Gastrocnemius medialis (tissue), 4 donors: ENCODE measurements around the gene MRPL18. TPM values are rescaled to one million over a fixed set of nuclear protein-coding genes. Genes with fewer than 3 reads are reported as not detected.

Experiments
- ATAC-seq, 2 donors: fragments of 150-250 bp; one replicate each; pipeline ENCODE4 v1.9.1; 2016
- DNase-seq, 2 donors: peaks; one replicate each; pipeline ENCODE4 v3.0.0-alpha.2; 2019
- H3K27ac ChIP-seq, 4 donors: fragments of 200-600 bp; sonication (generic); 1 replicate in 1 of 4; 2 replicates in 3 of 4; pipeline ENCODE4 v1.5.1; 2016 to 2018; ENCODE audit warnings: mild to moderate bottlenecking in 2 of 4, moderate library complexity in 1 of 4
- H3K27me3 ChIP-seq, 3 donors: fragments of 200-600 bp; sonication (generic) in 2 of 3; 1 replicate in 1 of 3; 2 replicates in 2 of 3; pipeline versions ENCODE4 v1.5.1 to v1.6.0; 2016 to 2019; ENCODE audit warnings: mild to moderate bottlenecking in 1 of 3, moderate library complexity in 1 of 3
- H3K36me3 ChIP-seq, 2 donors: fragments of 200-600 bp; sonication (generic) in 1 of 2; one replicate each; pipeline ENCODE4 v1.5.1; 2017 to 2018
- H3K4me1 ChIP-seq, 2 donors: fragments of 200-600 bp; sonication (generic) in 1 of 2; one replicate each; pipeline ENCODE4 v1.5.1; 2016 to 2017; ENCODE audit warnings: mild to moderate bottlenecking in 2 of 2
- H3K4me3 ChIP-seq, 4 donors: fragments of 200-600 bp; sonication (generic) in 3 of 4; 1 replicate in 1 of 4; 2 replicates in 3 of 4; pipeline ENCODE4 v1.5.1; 2016 to 2019; ENCODE audit warnings: mild to moderate bottlenecking in 2 of 4
- H3K9me3 ChIP-seq, 3 donors: fragments of 200-600 bp; sonication (generic) in 2 of 3; 1 replicate in 1 of 3; 2 replicates in 2 of 3; pipeline ENCODE4 v1.5.1; 2016 to 2019
- POLR2A ChIP-seq, 2 donors: fragments of 450-650 bp; IDR thresholded peaks; one replicate each; pipeline ENCODE4 v1.6.1; 2017; ENCODE audit warnings: antibody characterized with exemption in 2 of 2, mild to moderate bottlenecking in 2 of 2, moderate library complexity in 2 of 2
- in situ Hi-C, 4 donors: fragments of 200-750 bp; cut with MboI; loops; one replicate each; pipeline versions ENCODE4 v1.15.0 to v1.8.0; 2017; ENCODE audit warnings: low sequenced_read_pairs in 4 of 4
- intact Hi-C: fragments of 100-400 bp; cut with DNase I; formaldehyde crosslinking; loops from one replicate; pipeline ENCODE4 v1.15.1; 2023; ENCODE audit warnings: low total_unique reads
- total RNA-seq, 4 donors: library from RNA; depleted of rRNA; stranded (reverse); fragments of >200 nt; gene quantifications; one replicate each; pipeline versions ENCODE4 v1.1.0 to v1.2.3, GENCODE V29; 2016
- TF ChIP-seq, protein P1 (sequence below), 5 experiments: fragments of 450-650 bp in 3 of 5; fragments of 200-600 bp in 2 of 5; sonication (generic) in 2 of 5; IDR thresholded peaks in 4 of 5; conservative IDR thresholded peaks in 1 of 5; 1 replicate in 4 of 5; 2 replicates in 1 of 5; pipeline ENCODE4 v1.5.1; 2016 to 2019; ENCODE audit warnings: antibody characterized with exemption in 5 of 5, mild to moderate bottlenecking in 3 of 5, moderate library complexity in 3 of 5

MRPL18 gene
- total RNA-seq, 4 donors from 2014 or later: 54.0 to 122 (median 69.0) TPM

GRCh38 chr6:159828074-159828473 lies 37.8 kb downstream of the MRPL18 start:
- H3K27me3 ChIP-seq: no peaks in the 10 kb centered on the region
- no peak for TF ChIP-seq POLR2A (IDR thresholded peaks at IDR 0.05)
- TF ChIP-seq, protein P1, sequence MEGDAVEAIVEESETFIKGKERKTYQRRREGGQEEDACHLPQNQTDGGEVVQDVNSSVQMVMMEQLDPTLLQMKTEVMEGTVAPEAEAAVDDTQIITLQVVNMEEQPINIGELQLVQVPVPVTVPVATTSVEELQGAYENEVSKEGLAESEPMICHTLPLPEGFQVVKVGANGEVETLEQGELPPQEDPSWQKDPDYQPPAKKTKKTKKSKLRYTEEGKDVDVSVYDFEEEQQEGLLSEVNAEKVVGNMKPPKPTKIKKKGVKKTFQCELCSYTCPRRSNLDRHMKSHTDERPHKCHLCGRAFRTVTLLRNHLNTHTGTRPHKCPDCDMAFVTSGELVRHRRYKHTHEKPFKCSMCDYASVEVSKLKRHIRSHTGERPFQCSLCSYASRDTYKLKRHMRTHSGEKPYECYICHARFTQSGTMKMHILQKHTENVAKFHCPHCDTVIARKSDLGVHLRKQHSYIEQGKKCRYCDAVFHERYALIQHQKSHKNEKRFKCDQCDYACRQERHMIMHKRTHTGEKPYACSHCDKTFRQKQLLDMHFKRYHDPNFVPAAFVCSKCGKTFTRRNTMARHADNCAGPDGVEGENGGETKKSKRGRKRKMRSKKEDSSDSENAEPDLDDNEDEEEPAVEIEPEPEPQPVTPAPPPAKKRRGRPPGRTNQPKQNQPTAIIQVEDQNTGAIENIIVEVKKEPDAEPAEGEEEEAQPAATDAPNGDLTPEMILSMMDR (IDR thresholded peaks at IDR 0.05 in 4 of 5, conservative IDR thresholded peaks at IDR 0.05 in 1 of 5): no peak
- in situ Hi-C loops: no loop called here
- no peak for ATAC-seq
- DNase-seq: no peak
- H3K36me3 ChIP-seq: no peaks in the 10 kb centered on the region
- no peak overlapping the region for H3K4me3 ChIP-seq
- intact Hi-C loops: no loop called here
- H3K9me3 ChIP-seq: no peaks in the 10 kb centered on the region
- no peak overlapping the region for H3K27ac ChIP-seq
- peaks cover 0 to 10% of the 10 kb centered on the region in 2 donors for H3K4me1 ChIP-seq

GRCh38 chr6:159829526-159829925 lies 39.3 kb downstream of the MRPL18 start:
- in situ Hi-C loops: no loop called here
- Histone ChIP-seq H3K27ac (no peak overlapping the region), H3K36me3 (no peaks in the 10 kb centered on the region), H3K9me3 (no peaks in the 10 kb centered on the region), H3K4me1 (peaks cover 0 to 10% of the 10 kb centered on the region in 2 donors), H3K27me3 (no peaks in the 10 kb centered on the region), H3K4me3 (no peak overlapping the region)
- no peak for ATAC-seq
- no peak for DNase-seq
- intact Hi-C loops: no loop called here
- TF ChIP-seq, protein P1 (IDR thresholded peaks at IDR 0.05 in 4 of 5, conservative IDR thresholded peaks at IDR 0.05 in 1 of 5): no peak
- TF ChIP-seq POLR2A (IDR thresholded peaks at IDR 0.05): no peak

GRCh38 chr6:159830501-159831372 lies 40.5 kb downstream of the MRPL18 start:
- ATAC-seq: no peak
- in situ Hi-C loops: no loop called here

GRCh38 chr6:159831373-159831679 lies 41.1 kb downstream of the MRPL18 start:
- ATAC-seq (no peak), DNase-seq (no peak)
- H3K4me3 ChIP-seq: no peak overlapping the region
- H3K27ac ChIP-seq: no peak overlapping the region
- no peaks in the 10 kb centered on the region for H3K36me3 ChIP-seq
- in situ Hi-C loops (no loop called here), intact Hi-C loops (no loop called here)
- no peaks in the 10 kb centered on the region for H3K9me3 ChIP-seq
- peaks cover 0 to 10% of the 10 kb centered on the region in 2 donors for H3K4me1 ChIP-seq
- no peak for TF ChIP-seq POLR2A (IDR thresholded peaks at IDR 0.05)
- TF ChIP-seq, protein P1 (IDR thresholded peaks at IDR 0.05 in 4 of 5, conservative IDR thresholded peaks at IDR 0.05 in 1 of 5): no peak
- no peaks in the 10 kb centered on the region for H3K27me3 ChIP-seq

More at GRCh38 chr6:159830501-159831372, 40.5 kb downstream of the MRPL18 start:
- H3K36me3 ChIP-seq: no peaks in the 10 kb centered on the region
- H3K27me3 ChIP-seq: no peaks in the 10 kb centered on the region
- no peak overlapping the region for H3K27ac ChIP-seq
- H3K4me3 ChIP-seq: no peak overlapping the region
- H3K4me1 ChIP-seq: peaks cover 0 to 10% of the 10 kb centered on the region in 2 donors
- H3K9me3 ChIP-seq: no peaks in the 10 kb centered on the region
- intact Hi-C loops: no loop called here
- no peak for DNase-seq
- TF ChIP-seq, protein P1 (IDR thresholded peaks at IDR 0.05 in 4 of 5, conservative IDR thresholded peaks at IDR 0.05 in 1 of 5): no peak
- TF ChIP-seq POLR2A (IDR thresholded peaks at IDR 0.05): no peak
